SK-N-MC (cell line): Measurements from ENCODE around the gene CALN1.

Experiments used
- EZH2 ChIP-seq: fragments of 200-600 bp; sonication (generic); IDR thresholded peaks from one replicate; pipeline ENCODE4 v1.6.1; 2017; ENCODE audit warnings: antibody characterized with exemption
- FOXP2 ChIP-seq: optimal IDR thresholded peaks from 2 replicates; pipeline ENCODE3; 2011; ENCODE audit warnings: mild to moderate bottlenecking, moderate library complexity; ENCODE audit not compliant: insufficient read depth; ENCODE audit errors: extremely low read length, control extremely low read depth
- POLR2AphosphoS5 ChIP-seq: IDR thresholded peaks from 2 replicates; pipeline ENCODE4 v1.6.1; 2012; ENCODE audit warnings: mild to moderate bottlenecking, low read depth, low read length, borderline replicate concordance

GRCh38 chr7:72265071-72265904 is 146.8 kb downstream of the CALN1 start:
- TF ChIP-seq EZH2: no peak
- no peak for TF ChIP-seq POLR2AphosphoS5
- no peak for TF ChIP-seq FOXP2
